ENCODE results near the gene MTIF3.

MTIF3 gene

GRCh38 chr13:27449081-27449603 is 1.2 kb downstream of the MTIF3 start:
- Histone ChIP-seq H3K36me3 (ENCODE audit: control insufficient read depth, low read depth, low read length) (no peaks in the 10 kb centered on the region), H3K27ac (ENCODE audit: low read length) (peak overlapping the region; percentile 36)

GRCh38 chr13:27448308-27448707 is 2.1 kb downstream of the MTIF3 start:
- Histone ChIP-seq H3K36me3 (ENCODE audit: control insufficient read depth, low read depth, low read length) (no peaks in the 10 kb centered on the region), H3K27ac (ENCODE audit: low read length) (no peak overlapping the region), H3K9me3 (ENCODE audit: control insufficient read depth, low read depth, low read length) (no peaks in the 10 kb centered on the region), H3K9ac (ENCODE audit: low read length) (no peak overlapping the region), H3K27me3 (ENCODE audit: control insufficient read depth, insufficient read depth, low read length) (peaks cover 19% of the 10 kb centered on the region), H3K4me1 (ENCODE audit: control insufficient read depth, low read depth, low read length) (peaks cover 14% of the 10 kb centered on the region), H3K4me3 (ENCODE audit: low read length) (no peak overlapping the region)

More at GRCh38 chr13:27449081-27449603, 1.2 kb downstream of the MTIF3 start:
- Histone ChIP-seq H3K27me3 (ENCODE audit: control insufficient read depth, insufficient read depth, low read length) (peaks cover 26% of the 10 kb centered on the region), H3K4me3 (ENCODE audit: low read length) (peak overlapping the region; percentile 77), H3K9me3 (ENCODE audit: control insufficient read depth, low read depth, low read length) (no peaks in the 10 kb centered on the region), H3K4me1 (ENCODE audit: control insufficient read depth, low read depth, low read length) (peaks cover 14% of the 10 kb centered on the region), H3K9ac (ENCODE audit: low read length) (peak overlapping the region; percentile 76)

GRCh38 chr13:27446986-27447583 is 3.3 kb downstream of the MTIF3 start:
- H3K9ac ChIP-seq (ENCODE audit: low read length) = no peak overlapping the region
- no peak overlapping the region for H3K4me3 ChIP-seq (ENCODE audit: low read length)
- peaks cover 9% of the 10 kb centered on the region for H3K27me3 ChIP-seq (ENCODE audit: control insufficient read depth, insufficient read depth, low read length)
- H3K4me1 ChIP-seq (ENCODE audit: control insufficient read depth, low read depth, low read length) = peaks cover 14% of the 10 kb centered on the region
- H3K9me3 ChIP-seq (ENCODE audit: control insufficient read depth, low read depth, low read length) = no peaks in the 10 kb centered on the region
- no peak overlapping the region for H3K27ac ChIP-seq (ENCODE audit: low read length)
- no peaks in the 10 kb centered on the region for H3K36me3 ChIP-seq (ENCODE audit: control insufficient read depth, low read depth, low read length)

GRCh38 chr13:27442797-27443196 is 7.6 kb downstream of the MTIF3 start:
- Histone ChIP-seq H3K4me1 (ENCODE audit: control insufficient read depth, low read depth, low read length) (no peaks in the 10 kb centered on the region), H3K9ac (ENCODE audit: low read length) (no peak overlapping the region), H3K9me3 (ENCODE audit: control insufficient read depth, low read depth, low read length) (no peaks in the 10 kb centered on the region), H3K27me3 (ENCODE audit: control insufficient read depth, insufficient read depth, low read length) (no peaks in the 10 kb centered on the region), H3K27ac (ENCODE audit: low read length) (no peak overlapping the region), H3K36me3 (ENCODE audit: control insufficient read depth, low read depth, low read length) (peaks cover 13% of the 10 kb centered on the region), H3K4me3 (ENCODE audit: low read length) (no peak overlapping the region)

- Histone ChIP-seq H3K36me3 (ENCODE audit: control insufficient read depth, low read depth, low read length) (peaks cover 13% of the 10 kb centered on the region), H3K4me3 (ENCODE audit: low read length) (no peak overlapping the region), H3K9me3 (ENCODE audit: control insufficient read depth, low read depth, low read length) (no peaks in the 10 kb centered on the region), H3K27ac (ENCODE audit: low read length) (no peak overlapping the region), H3K9ac (ENCODE audit: low read length) (no peak overlapping the region), H3K27me3 (ENCODE audit: control insufficient read depth, insufficient read depth, low read length) (no peaks in the 10 kb centered on the region), H3K4me1 (ENCODE audit: control insufficient read depth, low read depth, low read length) (no peaks in the 10 kb centered on the region)
These were observed 8.2 kb downstream of the MTIF3 start for GRCh38 chr13:27442071-27442647.

GRCh38 chr13:27440408-27440807 is 10.0 kb downstream of the MTIF3 start:
- Histone ChIP-seq H3K4me3 (ENCODE audit: low read length) (no peak overlapping the region), H3K9me3 (ENCODE audit: control insufficient read depth, low read depth, low read length) (no peaks in the 10 kb centered on the region), H3K9ac (ENCODE audit: low read length) (no peak overlapping the region), H3K36me3 (ENCODE audit: control insufficient read depth, low read depth, low read length) (peaks cover 21% of the 10 kb centered on the region), H3K4me1 (ENCODE audit: control insufficient read depth, low read depth, low read length) (no peaks in the 10 kb centered on the region), H3K27ac (ENCODE audit: low read length) (no peak overlapping the region), H3K27me3 (ENCODE audit: control insufficient read depth, insufficient read depth, low read length) (no peaks in the 10 kb centered on the region)

- H3K9ac ChIP-seq (ENCODE audit: low read length) = no peak overlapping the region
- H3K4me1 ChIP-seq (ENCODE audit: control insufficient read depth, low read depth, low read length) = no peaks in the 10 kb centered on the region
- no peaks in the 10 kb centered on the region for H3K27me3 ChIP-seq (ENCODE audit: control insufficient read depth, insufficient read depth, low read length)
- peaks cover 52% of the 10 kb centered on the region for H3K36me3 ChIP-seq (ENCODE audit: control insufficient read depth, low read depth, low read length)
- H3K4me3 ChIP-seq (ENCODE audit: low read length) = no peak overlapping the region
- no peaks in the 10 kb centered on the region for H3K9me3 ChIP-seq (ENCODE audit: control insufficient read depth, low read depth, low read length)
- H3K27ac ChIP-seq (ENCODE audit: low read length) = no peak overlapping the region
These were observed 13.2 kb downstream of the MTIF3 start for GRCh38 chr13:27437126-27437525.

- Histone ChIP-seq H3K36me3 (ENCODE audit: control insufficient read depth, low read depth, low read length) (peaks cover 72% of the 10 kb centered on the region), H3K27ac (ENCODE audit: low read length) (no peak overlapping the region), H3K27me3 (ENCODE audit: control insufficient read depth, insufficient read depth, low read length) (no peaks in the 10 kb centered on the region), H3K4me1 (ENCODE audit: control insufficient read depth, low read depth, low read length) (no peaks in the 10 kb centered on the region), H3K9ac (ENCODE audit: low read length) (no peak overlapping the region), H3K9me3 (ENCODE audit: control insufficient read depth, low read depth, low read length) (no peaks in the 10 kb centered on the region), H3K4me3 (ENCODE audit: low read length) (no peak overlapping the region)
These were observed 17.7 kb downstream of the MTIF3 start for GRCh38 chr13:27432611-27433210.

GRCh38 chr13:27432180-27432579 is 18.2 kb downstream of the MTIF3 start:
- no peak overlapping the region for H3K4me3 ChIP-seq (ENCODE audit: low read length)
- no peaks in the 10 kb centered on the region for H3K4me1 ChIP-seq (ENCODE audit: control insufficient read depth, low read depth, low read length)
- H3K9ac ChIP-seq (ENCODE audit: low read length) = no peak overlapping the region
- H3K27ac ChIP-seq (ENCODE audit: low read length) = no peak overlapping the region
- peaks cover 78% of the 10 kb centered on the region for H3K36me3 ChIP-seq (ENCODE audit: control insufficient read depth, low read depth, low read length)
- no peaks in the 10 kb centered on the region for H3K9me3 ChIP-seq (ENCODE audit: control insufficient read depth, low read depth, low read length)
- H3K27me3 ChIP-seq (ENCODE audit: control insufficient read depth, insufficient read depth, low read length) = no peaks in the 10 kb centered on the region

GRCh38 chr13:27428160-27428559 is 22.2 kb downstream of the MTIF3 start:
- H3K9ac ChIP-seq (ENCODE audit: low read length) = no peak overlapping the region
- peaks cover 10% of the 10 kb centered on the region for H3K27me3 ChIP-seq (ENCODE audit: control insufficient read depth, insufficient read depth, low read length)
- H3K4me3 ChIP-seq (ENCODE audit: low read length) = no peak overlapping the region
- no peaks in the 10 kb centered on the region for H3K9me3 ChIP-seq (ENCODE audit: control insufficient read depth, low read depth, low read length)
- no peak overlapping the region for H3K27ac ChIP-seq (ENCODE audit: low read length)
- peaks cover 52% of the 10 kb centered on the region for H3K36me3 ChIP-seq (ENCODE audit: control insufficient read depth, low read depth, low read length)
- H3K4me1 ChIP-seq (ENCODE audit: control insufficient read depth, low read depth, low read length) = peaks cover 20% of the 10 kb centered on the region

GRCh38 chr13:27427641-27428040 is 22.7 kb downstream of the MTIF3 start:
- no peak overlapping the region for H3K4me3 ChIP-seq (ENCODE audit: low read length)
- peaks cover 15% of the 10 kb centered on the region for H3K27me3 ChIP-seq (ENCODE audit: control insufficient read depth, insufficient read depth, low read length)
- H3K9ac ChIP-seq (ENCODE audit: low read length) = no peak overlapping the region
- H3K9me3 ChIP-seq (ENCODE audit: control insufficient read depth, low read depth, low read length) = no peaks in the 10 kb centered on the region
- H3K4me1 ChIP-seq (ENCODE audit: control insufficient read depth, low read depth, low read length) = peaks cover 20% of the 10 kb centered on the region
- peaks cover 47% of the 10 kb centered on the region for H3K36me3 ChIP-seq (ENCODE audit: control insufficient read depth, low read depth, low read length)
- no peak overlapping the region for H3K27ac ChIP-seq (ENCODE audit: low read length)

All from iPS-18a (cell line).